Measurements from ENCODE around the gene MACROD1. TPM values are rescaled to one million over a fixed set of nuclear protein-coding genes. Genes with fewer than 3 reads are reported as not detected.
A peak's percentile ranks its signal among the peaks of the same experiment; 100 is the strongest.

MACROD1 gene
- total and polyA plus RNA-seq, 4 experiments from 2014 or later: 5.0 to 8.7 (median 7.3) TPM

- intact Hi-C loops (cut with micrococcal nuclease): no loop called here
- Histone ChIP-seq H3K4me1 (ENCODE audit: insufficient read depth, low read length) (no peaks in the 10 kb centered on the region), H3K9me3 (ENCODE audit: control insufficient read depth in 1 of 2, low read length in 2 of 2) (no peaks in the 10 kb centered on the region), H3K27ac (ENCODE audit: low read depth, low read length) (no peak overlapping the region), H3K4me3 (ENCODE audit: low read length in 2 of 2) (no peak overlapping the region), H3K27me3 (ENCODE audit: insufficient read depth, low read length) (no peaks in the 10 kb centered on the region), H3K36me3 (ENCODE audit: insufficient read depth, low read length) (no peaks in the 10 kb centered on the region)
- Mint-ChIP-seq H3K27me3 (no peaks in the 10 kb centered on the region), H3K9me3 (no peaks in the 10 kb centered on the region), H3K4me1 (no peaks in the 10 kb centered on the region), H3K4me3 (no peak overlapping the region), H3K27ac (no peak overlapping the region), H3K36me3 (no peaks in the 10 kb centered on the region)
- POLR2A ChIA-PET (ENCODE audit: partially characterized antibody): no interaction called here
- CTCF ChIA-PET (ENCODE audit: partially characterized antibody): no interaction called here
- DNase-seq: no peak
Measured at GRCh38 chr11:64130618-64131017, 35.3 kb downstream of the MACROD1 start.

DNA sequence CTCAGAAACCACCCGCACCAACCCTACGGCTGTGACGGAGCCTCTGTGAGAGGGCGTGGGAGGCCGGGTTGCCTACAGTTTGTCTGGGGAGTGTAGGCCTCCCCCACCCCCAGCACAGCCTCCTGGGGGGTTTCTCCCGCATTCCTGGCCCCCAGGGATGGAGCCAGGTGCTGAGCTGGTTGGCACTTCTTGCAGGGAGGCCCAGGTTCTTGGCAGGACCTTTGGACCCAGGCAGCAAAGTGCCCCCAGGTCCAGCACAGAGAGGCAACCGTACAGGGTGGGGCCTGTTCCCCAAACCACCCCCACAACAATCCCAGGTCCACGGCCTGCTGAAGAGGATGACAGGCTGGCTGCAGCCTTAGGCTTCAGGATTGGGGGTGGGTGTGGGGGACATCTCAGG lies 36.5 kb downstream of the MACROD1 start:
- CTCF ChIA-PET (ENCODE audit: partially characterized antibody): no interaction called here

GRCh38 chr11:64128255-64129006 lies 37.5 kb downstream of the MACROD1 start:
- no peak overlapping the region for H3K4me3 ChIP-seq (ENCODE audit: low read length in 2 of 2)
- H3K27ac ChIP-seq (ENCODE audit: low read depth, low read length): no peak overlapping the region
- no peaks in the 10 kb centered on the region for H3K36me3 Mint-ChIP-seq
- no peaks in the 10 kb centered on the region for H3K27me3 Mint-ChIP-seq
- no peaks in the 10 kb centered on the region for H3K4me1 ChIP-seq (ENCODE audit: insufficient read depth, low read length)
- POLR2A ChIA-PET (ENCODE audit: partially characterized antibody): no interaction called here
- no peaks in the 10 kb centered on the region for H3K27me3 ChIP-seq (ENCODE audit: insufficient read depth, low read length)
- intact Hi-C loops (cut with micrococcal nuclease): no loop called here
- CTCF ChIA-PET (ENCODE audit: partially characterized antibody): no interaction called here
- H3K36me3 ChIP-seq (ENCODE audit: insufficient read depth, low read length): no peaks in the 10 kb centered on the region
- peak overlapping the region in 1 of 7 donors; percentile 64 for H3K27ac Mint-ChIP-seq
- H3K9me3 ChIP-seq (ENCODE audit: control insufficient read depth in 1 of 2, low read length in 2 of 2): no peaks in the 10 kb centered on the region
- no peak overlapping the region for H3K4me3 Mint-ChIP-seq
- H3K9me3 Mint-ChIP-seq: no peaks in the 10 kb centered on the region
- no peak for DNase-seq
- no peaks in the 10 kb centered on the region for H3K4me1 Mint-ChIP-seq

More for the DNA sequence above, 36.5 kb downstream of the MACROD1 start:
- Mint-ChIP-seq H3K36me3 (no peaks in the 10 kb centered on the region), H3K27ac (peak overlapping the region in 1 of 7 donors; percentile 18), H3K27me3 (no peaks in the 10 kb centered on the region), H3K9me3 (no peaks in the 10 kb centered on the region), H3K4me1 (no peaks in the 10 kb centered on the region), H3K4me3 (no peak overlapping the region)
- POLR2A ChIA-PET (ENCODE audit: partially characterized antibody): no interaction called here
- H3K9me3 ChIP-seq (ENCODE audit: control insufficient read depth in 1 of 2, low read length in 2 of 2): no peaks in the 10 kb centered on the region
- no peak for DNase-seq
- H3K27me3 ChIP-seq (ENCODE audit: insufficient read depth, low read length): no peaks in the 10 kb centered on the region
- no peak overlapping the region for H3K4me3 ChIP-seq (ENCODE audit: low read length in 2 of 2)
- no peaks in the 10 kb centered on the region for H3K4me1 ChIP-seq (ENCODE audit: insufficient read depth, low read length)
- H3K36me3 ChIP-seq (ENCODE audit: insufficient read depth, low read length): no peaks in the 10 kb centered on the region
- H3K27ac ChIP-seq (ENCODE audit: low read depth, low read length): no peak overlapping the region
- intact Hi-C loops (cut with micrococcal nuclease): no loop called here

GRCh38 chr11:64127267-64128072 lies 38.4 kb downstream of the MACROD1 start:
- H3K4me3 ChIP-seq (ENCODE audit: low read length in 2 of 2): no peak overlapping the region
- DNase-seq: no peak
- no peaks in the 10 kb centered on the region for H3K27me3 ChIP-seq (ENCODE audit: insufficient read depth, low read length)
- no peaks in the 10 kb centered on the region for H3K9me3 ChIP-seq (ENCODE audit: control insufficient read depth in 1 of 2, low read length in 2 of 2)
- H3K27ac Mint-ChIP-seq: no peak overlapping the region
- ChIA-PET POLR2A (ENCODE audit: partially characterized antibody) (no interaction called here), CTCF (ENCODE audit: partially characterized antibody) (no interaction called here)
- H3K4me1 ChIP-seq (ENCODE audit: insufficient read depth, low read length): no peaks in the 10 kb centered on the region
- no peaks in the 10 kb centered on the region for H3K9me3 Mint-ChIP-seq
- intact Hi-C loops (cut with micrococcal nuclease): no loop called here
- no peak overlapping the region for H3K4me3 Mint-ChIP-seq
- no peaks in the 10 kb centered on the region for H3K27me3 Mint-ChIP-seq
- no peaks in the 10 kb centered on the region for H3K36me3 Mint-ChIP-seq
- no peaks in the 10 kb centered on the region for H3K4me1 Mint-ChIP-seq
- H3K36me3 ChIP-seq (ENCODE audit: insufficient read depth, low read length): no peaks in the 10 kb centered on the region
- H3K27ac ChIP-seq (ENCODE audit: low read depth, low read length): no peak overlapping the region

- intact Hi-C loops (cut with micrococcal nuclease): no loop called here
- Mint-ChIP-seq H3K4me3 (peak overlapping the region in 1 of 8 donors; percentile 41), H3K9me3 (no peaks in the 10 kb centered on the region), H3K4me1 (no peaks in the 10 kb centered on the region), H3K36me3 (no peaks in the 10 kb centered on the region), H3K27me3 (no peaks in the 10 kb centered on the region), H3K27ac (no peak overlapping the region)
- CTCF ChIA-PET (ENCODE audit: partially characterized antibody): no interaction called here
- Histone ChIP-seq H3K36me3 (ENCODE audit: insufficient read depth, low read length) (no peaks in the 10 kb centered on the region), H3K4me3 (ENCODE audit: low read length in 2 of 2) (no peak overlapping the region), H3K27me3 (ENCODE audit: insufficient read depth, low read length) (no peaks in the 10 kb centered on the region), H3K4me1 (ENCODE audit: insufficient read depth, low read length) (no peaks in the 10 kb centered on the region), H3K27ac (ENCODE audit: low read depth, low read length) (no peak overlapping the region), H3K9me3 (ENCODE audit: control insufficient read depth in 1 of 2, low read length in 2 of 2) (no peaks in the 10 kb centered on the region)
- POLR2A ChIA-PET (ENCODE audit: partially characterized antibody): no interaction called here
- DNase-seq: no peak
Measured at GRCh38 chr11:64126796-64127195, 39.1 kb downstream of the MACROD1 start.

DNA sequence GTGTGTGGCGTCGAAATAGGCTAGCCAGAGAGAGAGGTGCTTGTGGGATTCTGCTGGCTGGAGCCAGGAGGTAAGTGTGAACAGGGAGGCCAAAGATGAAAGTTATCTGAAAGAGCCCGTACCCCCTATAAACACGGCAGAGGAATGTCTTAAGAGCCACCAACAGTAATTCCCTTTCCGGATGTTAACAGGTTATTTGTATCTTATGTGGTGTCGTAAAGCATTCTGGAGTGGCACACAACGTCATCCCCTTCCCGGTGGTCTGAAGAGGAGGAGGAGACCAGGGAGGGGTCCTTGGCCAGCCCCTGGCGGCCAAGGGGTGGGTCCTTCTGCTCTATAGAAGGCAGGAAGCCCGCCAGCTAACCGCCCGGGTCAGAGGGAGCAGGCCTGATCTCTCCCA lies 39.5 kb downstream of the MACROD1 start:
- no peak for DNase-seq

DNA sequence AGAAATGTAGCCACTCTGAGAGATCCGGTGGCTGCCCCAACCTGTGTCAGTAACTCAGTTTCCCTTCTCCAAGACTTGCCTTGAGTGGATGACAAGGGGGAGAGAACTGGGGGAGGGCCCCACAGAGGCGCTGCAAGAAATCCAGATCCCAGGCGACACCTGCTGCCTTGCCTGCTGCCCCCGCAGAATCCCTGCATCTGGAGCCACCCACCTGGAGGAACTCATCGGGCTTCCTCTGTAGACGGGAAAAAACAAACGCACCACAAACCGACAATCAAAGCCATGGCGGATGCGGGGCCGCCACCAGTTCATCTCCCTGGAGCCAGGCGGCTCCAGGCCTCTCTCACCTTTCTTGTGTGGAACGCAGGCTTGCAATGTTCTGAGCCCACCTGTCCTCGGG lies 40.2 kb downstream of the MACROD1 start:
- DNase-seq: no peak
- H3K4me1 ChIP-seq (ENCODE audit: insufficient read depth, low read length): no peaks in the 10 kb centered on the region
- no peak overlapping the region for H3K4me3 Mint-ChIP-seq
- CTCF ChIA-PET (ENCODE audit: partially characterized antibody): no interaction called here
- H3K27ac Mint-ChIP-seq: no peak overlapping the region
- H3K27ac ChIP-seq (ENCODE audit: low read depth, low read length): no peak overlapping the region
- intact Hi-C loops (cut with micrococcal nuclease): no loop called here
- no peaks in the 10 kb centered on the region for H3K4me1 Mint-ChIP-seq
- no peaks in the 10 kb centered on the region for H3K36me3 Mint-ChIP-seq
- no peaks in the 10 kb centered on the region for H3K9me3 Mint-ChIP-seq
- H3K27me3 ChIP-seq (ENCODE audit: insufficient read depth, low read length): no peaks in the 10 kb centered on the region
- no peaks in the 10 kb centered on the region for H3K27me3 Mint-ChIP-seq
- H3K36me3 ChIP-seq (ENCODE audit: insufficient read depth, low read length): no peaks in the 10 kb centered on the region
- no peaks in the 10 kb centered on the region for H3K9me3 ChIP-seq (ENCODE audit: control insufficient read depth in 1 of 2, low read length in 2 of 2)
- H3K4me3 ChIP-seq (ENCODE audit: low read length in 2 of 2): no peak overlapping the region
- POLR2A ChIA-PET (ENCODE audit: partially characterized antibody): no interaction called here

More for the DNA sequence above, 39.5 kb downstream of the MACROD1 start:
- no peaks in the 10 kb centered on the region for H3K36me3 Mint-ChIP-seq
- no peak overlapping the region for H3K27ac ChIP-seq (ENCODE audit: low read depth, low read length)
- no peaks in the 10 kb centered on the region for H3K9me3 ChIP-seq (ENCODE audit: control insufficient read depth in 1 of 2, low read length in 2 of 2)
- no peaks in the 10 kb centered on the region for H3K36me3 ChIP-seq (ENCODE audit: insufficient read depth, low read length)
- H3K27me3 Mint-ChIP-seq: no peaks in the 10 kb centered on the region
- no peak overlapping the region for H3K27ac Mint-ChIP-seq
- no peak overlapping the region for H3K4me3 ChIP-seq (ENCODE audit: low read length in 2 of 2)
- no peaks in the 10 kb centered on the region for H3K27me3 ChIP-seq (ENCODE audit: insufficient read depth, low read length)
- ChIA-PET POLR2A (ENCODE audit: partially characterized antibody) (no interaction called here), CTCF (ENCODE audit: partially characterized antibody) (no interaction called here)
- H3K4me3 Mint-ChIP-seq: no peak overlapping the region
- no peaks in the 10 kb centered on the region for H3K9me3 Mint-ChIP-seq
- intact Hi-C loops (cut with micrococcal nuclease): no loop called here
- H3K4me1 Mint-ChIP-seq: no peaks in the 10 kb centered on the region
- H3K4me1 ChIP-seq (ENCODE audit: insufficient read depth, low read length): no peaks in the 10 kb centered on the region
